ENCODE results near the gene AKT1S1. TPM values are rescaled to one million over a fixed set of nuclear protein-coding genes. Genes with fewer than 3 reads are reported as not detected.

The AKT1S1 gene
- total and polyA plus RNA-seq, 2 of the 13 experiments (the other 11 are each of a cell fraction or from before 2014, with no cell fraction given), result 13.5 to 27.8 TPM

GRCh38 chr19:49924004-49924880 lies 47.1 kb upstream of the AKT1S1 start:
- Histone ChIP-seq H3K9ac (ENCODE audit: insufficient read depth, low read depth, low read length) (no peak overlapping the region), H4K20me1 (ENCODE audit: insufficient read depth, low read length) (peaks cover 2% of the 10 kb centered on the region; the same call in 1 of the 2 replicates), H3K4me1 (ENCODE audit: insufficient read depth, low read length) (peaks cover 21% of the 10 kb centered on the region), H3K36me3 (replicated peaks in 1 of 2; ENCODE audit: control insufficient read depth in 1 of 2, insufficient read depth in 2 of 2, low read length in 2 of 2) (peaks cover 14 to 44% of the 10 kb centered on the region in 2 experiments; a peak in 4 of 5 replicates), H3K4me2 (ENCODE audit: low read depth, low read length) (no peak overlapping the region), H2AFZ (ENCODE audit: low read length) (no peak overlapping the region), H3K79me2 (ENCODE audit: insufficient read depth, low read length) (peaks cover 74% of the 10 kb centered on the region), H3K27me3 (ENCODE audit: control insufficient read depth in 1 of 2, insufficient read depth in 2 of 2, low read length in 2 of 2) (no peaks in the 10 kb centered on the region; a peak in 1 of 5 replicates), H3K9me3 (ENCODE audit: low read length) (no peaks in the 10 kb centered on the region), H3K4me3 (replicated peaks in 1 of 3; ENCODE audit: insufficient read depth in 1 of 3, low read depth in 2 of 3, low read length in 3 of 3) (no peak overlapping the region), H3K27ac (ENCODE audit: extremely low read length, insufficient read depth, low read length) (no peak overlapping the region)
- ChIA-PET POLR2A (no interaction called here), CTCF (ENCODE audit: low intra/inter-chr PET ratio, low total read pairs) (no interaction called here)
- no TSS peak for BruUV-seq (replicated peaks)
- TF ChIP-seq ATF4 (CRISPR knock-in tag; IDR thresholded peaks at IDR 0.05) (peak in 1 of 2 experiments; percentile 86; a peak in 2 of 4 replicates), ZNF451 (CRISPR knock-in tag; IDR thresholded peaks at IDR 0.05) (no peak), AGO2 (optimal IDR thresholded peaks at IDR 0.05; ENCODE audit: low read depth, low read length) (peak; percentile 34), SP4 (CRISPR knock-in tag; IDR thresholded peaks at IDR 0.05) (no peak), ZNF777 (CRISPR knock-in tag; IDR thresholded peaks at IDR 0.05) (no peak)
- DNase-seq (ENCODE audit: low spot score), result no peak
- 95% methylated on average over 13 of the region's 25 CpGs for WGBS (ENCODE audit: low lambda C conversion rate)
- intact Hi-C loops (cut with micrococcal nuclease; ENCODE audit: unreplicated experiment), result no loop called here
- in situ Hi-C loops (cut with HindIII; ENCODE audit: extremely low pct_ligation_motif_present, low pct_unique_long_range_greater_than_20kb), result no loop called here
- no peak for ATAC-seq
- FAIRE-seq, result no peak
